A549 (cell line): ENCODE data around the gene TXNIP. TPM values are rescaled to one million over a fixed set of nuclear protein-coding genes. Genes with fewer than 3 reads are reported as not detected.

Source experiments
- ATAC-seq, 2 experiments: fragments of 200-7000 bp in 1 of 2; fragments of >200 bp in 1 of 2; cut with Nextera tagmentation in 1 of 2; cut with Tn5 transposase in 1 of 2; 3 replicates each; pipeline versions ENCODE4 v1.8.0 to v1.9.1; 2018 to 2020; ENCODE audit warnings: mild to moderate bottlenecking in 1 of 2, moderate library complexity in 1 of 2
- CTCF ChIA-PET: fragments of 300-600 bp; sonication (Branson Sonifier 250); formaldehyde crosslinking; extraction: SDS; loops from one replicate; lab custom pipeline; 2021; ENCODE audit warnings: antibody characterized with exemption, inconsistent platforms; lab: Yijun Ruan, JAX
- POLR2A ChIA-PET: fragments of 350-600 bp; formaldehyde crosslinking; extraction: SDS; loops from one replicate; lab custom pipeline; 2021; ENCODE audit warnings: antibody characterized with exemption, inconsistent platforms; lab: Yijun Ruan, JAX
- DNase-seq, 2 experiments: peaks; one replicate each; pipeline versions ENCODE4 v3.0.0 to v3.0.0-alpha.2; 2011 to 2016; ENCODE audit warnings: low read depth in 1 of 2, low spot score in 1 of 2
- FAIRE-seq: peaks from 2 replicates; lab custom pipeline; 2011; peaks lifted over from hg19 to GRCh38; lab: Jason Lieb, UNC
- H3K27ac ChIP-seq, 2 experiments: fragments of >200 bp; sonication (Bioruptor Twin); formaldehyde crosslinking; 3 replicates each; pipeline ENCODE4 v1.5.1; 2016 to 2017
- H3K4me1 ChIP-seq: fragments of >200 bp; sonication (Bioruptor Twin); formaldehyde crosslinking; 3 replicates; pipeline ENCODE4 v1.6.1; 2016
- H3K4me2 ChIP-seq: fragments of >200 bp; sonication (Bioruptor Twin); formaldehyde crosslinking; 3 replicates; pipeline ENCODE4 v1.6.1; 2016
- H3K4me3 ChIP-seq: fragments of >200 bp; sonication (Bioruptor Twin); formaldehyde crosslinking; 3 replicates; pipeline ENCODE4 v1.5.1; 2016
- H3K9me3 ChIP-seq: fragments of >200 bp; sonication (Bioruptor Twin); formaldehyde crosslinking; 3 replicates; pipeline ENCODE4 v1.6.1; 2016
- BCL3 ChIP-seq: fragments of >200 bp; sonication (Bioruptor Twin); formaldehyde crosslinking; IDR thresholded peaks from 3 replicates; pipeline ENCODE4 v1.6.1; 2016
- CBX8 ChIP-seq: fragments of 200-600 bp; sonication (generic); IDR thresholded peaks from 2 replicates; pipeline ENCODE4 v1.6.1; 2016
- CHD4 ChIP-seq: fragments of 200-600 bp; sonication (generic); IDR thresholded peaks from 2 replicates; pipeline ENCODE4 v1.6.1; 2016; ENCODE audit warnings: antibody characterized with exemption, mild to moderate bottlenecking, borderline replicate concordance
- CTCF ChIP-seq: fragments of >200 bp; sonication (Bioruptor Twin); formaldehyde crosslinking; IDR thresholded peaks from 3 replicates; pipeline ENCODE4 v1.5.1; 2016
- EHF ChIP-seq: fragments of 250-450 bp; sonication (Bioruptor Pico); IDR thresholded peaks from 2 replicates; pipeline ENCODE4 v1.5.0; 2020; ENCODE audit warnings: mild to moderate bottlenecking
- EP300 ChIP-seq, 2 experiments: fragments of >200 bp; sonication (Bioruptor Twin); formaldehyde crosslinking; IDR thresholded peaks; 2 replicates in 1 of 2; 3 replicates in 1 of 2; pipeline ENCODE4 v1.6.1; 2016 to 2017
- ESRRA ChIP-seq: fragments of 150-350 bp; IDR thresholded peaks from 2 replicates; pipeline ENCODE4 v1.6.1; 2014; ENCODE audit warnings: mild to moderate bottlenecking, low read length, borderline replicate concordance
- FOSL2 ChIP-seq, 2 experiments: fragments of 450-650 bp in 1 of 2; fragments of >200 bp in 1 of 2; sonication (Bioruptor Twin) in 1 of 2; formaldehyde crosslinking; IDR thresholded peaks; 2 replicates each; pipeline versions ENCODE4 v1.5.0 to v1.6.1; 2016 to 2020; ENCODE audit warnings: mild to moderate bottlenecking in 1 of 2, moderate library complexity in 1 of 2
- HOXB13 ChIP-seq: fragments of 250-450 bp; sonication (Bioruptor Pico); IDR thresholded peaks from 2 replicates; pipeline ENCODE4 v1.5.0; 2020; ENCODE audit warnings: low read depth, mild to moderate bottlenecking, moderate library complexity
- NFE2L2 ChIP-seq: fragments of 150-350 bp; conservative IDR thresholded peaks from 2 replicates; pipeline ENCODE4 v1.6.1; 2014; ENCODE audit warnings: low read length
- PBX3 ChIP-seq: IDR thresholded peaks from 2 replicates; pipeline ENCODE4 v1.6.1; 2012
- PHF8 ChIP-seq: fragments of 200-600 bp; sonication (generic); IDR thresholded peaks from 2 replicates; pipeline ENCODE4 v1.6.1; 2016; ENCODE audit warnings: low read depth, mild to moderate bottlenecking, antibody characterized with exemption, moderate library complexity, borderline replicate concordance
- RAD21 ChIP-seq, 2 experiments: fragments of >200 bp in 1 of 2; sonication (Bioruptor Twin) in 1 of 2; formaldehyde crosslinking in 1 of 2; IDR thresholded peaks in 1 of 2; conservative IDR thresholded peaks in 1 of 2; 2 replicates in 1 of 2; 3 replicates in 1 of 2; pipeline ENCODE4 v1.6.1; 2012 to 2018; ENCODE audit warnings: inconsistent platforms in 1 of 2
- RARB ChIP-seq: fragments of 250-450 bp; sonication (Bioruptor Pico); IDR thresholded peaks from 2 replicates; pipeline ENCODE4 v1.8.0; 2021; ENCODE audit warnings: mild to moderate bottlenecking, moderate library complexity
- RFX5 ChIP-seq: fragments of 450-650 bp; IDR thresholded peaks from 2 replicates; pipeline ENCODE4 v1.7.1; 2014; ENCODE audit warnings: antibody characterized with exemption, mild to moderate bottlenecking, moderate library complexity
- RNF2 ChIP-seq: fragments of 200-600 bp; sonication (generic); IDR thresholded peaks from 2 replicates; pipeline ENCODE4 v1.6.1; 2016; ENCODE audit warnings: low read depth, mild to moderate bottlenecking, antibody characterized with exemption, moderate library complexity, borderline replicate concordance
- SMC3 ChIP-seq: fragments of >200 bp; sonication (Bioruptor Twin); formaldehyde crosslinking; IDR thresholded peaks from 3 replicates; pipeline ENCODE4 v1.6.1; 2018; ENCODE audit warnings: inconsistent platforms
- TFCP2L1 ChIP-seq: fragments of 250-450 bp; sonication (Bioruptor Pico); IDR thresholded peaks from 2 replicates; pipeline ENCODE4 v1.5.0; 2021; ENCODE audit warnings: mild to moderate bottlenecking
- ZC3H11A ChIP-seq: fragments of 450-650 bp; IDR thresholded peaks from 2 replicates; pipeline ENCODE4 v1.6.1; 2014; ENCODE audit warnings: antibody characterized with exemption, mild to moderate bottlenecking
- ZNF302 ChIP-seq: fragments of 250-450 bp; sonication (Bioruptor Pico); IDR thresholded peaks from 2 replicates; pipeline ENCODE4 v1.9.0; 2021; ENCODE audit warnings: inconsistent platforms, mild to moderate bottlenecking, moderate library complexity
- whole genome bisulfite sequencing: methylation state at CpG from one replicate; pipeline ENCODE4 v1.1.6; 2017; ENCODE audit errors: missing lambda C conversion rate; 5-methylcytosine and 5-hydroxymethylcytosine counted together
- polyA plus RNA-seq, 4 experiments: library from polyadenylated mRNA; depleted of rRNA in 3 of 4; stranded (reverse); fragments of >200 nt; fragmentation: RNase III in 1 of 4; extraction: RNeasy Plus Mini Kit Qiagen cat#74134 plus additional on column Dnase treatment in 1 of 4; gene quantifications; 2 replicates in 3 of 4; 3 replicates in 1 of 4; pipeline ENCODE4 v1.2.3, GENCODE V29; 2011 to 2017

TXNIP gene
- polyA plus RNA-seq, 2 of the 4 experiments (the other 2 are of a cell fraction) = 3.1 TPM; not detected in 1

DNA sequence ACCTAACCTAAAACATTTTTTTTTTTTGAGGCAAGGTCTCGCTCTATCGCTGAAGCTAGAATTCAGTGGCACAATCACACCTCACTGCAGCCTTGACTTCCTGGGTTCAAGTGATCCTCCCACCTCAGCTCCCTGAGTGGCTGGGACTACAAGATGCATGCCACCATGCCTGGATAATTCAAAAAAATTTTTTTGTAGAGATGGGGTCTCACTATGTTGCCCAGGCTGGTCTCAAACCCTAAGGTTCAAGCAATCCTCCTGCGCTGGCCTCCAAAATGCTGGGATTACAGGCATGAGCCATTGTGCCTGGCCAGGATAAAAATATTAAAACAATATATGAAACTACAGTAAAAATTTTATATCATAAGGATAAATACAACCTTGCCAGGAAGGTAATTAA lies 43.5 kb downstream of the TXNIP start:
- CTCF ChIA-PET = interaction anchor here (1.9 to 2.7 kb wide), 2 partner anchors 61 to 108 kb away, joined by 5 to 10 read pairs; partner anchors contain the start of gene NUDT17
- POLR2A ChIA-PET = no interaction called here
- H3K4me3 ChIP-seq = no peak overlapping the region
- peaks cover 15% of the 10 kb centered on the region for H3K4me1 ChIP-seq
- no peak overlapping the region for H3K27ac ChIP-seq
- H3K9me3 ChIP-seq = no peaks in the 10 kb centered on the region
- no peak for DNase-seq
- ATAC-seq = no peak
- FAIRE-seq = no peak
- TF ChIP-seq ZC3H11A (no peak), BCL3 (no peak), PHF8 (no peak), RNF2 (no peak), PBX3 (no peak), RAD21 (conservative IDR thresholded peaks at IDR 0.05 in 1 of 2, IDR thresholded peaks at IDR 0.05 in 1 of 2) (no peak), SMC3 (no peak), CTCF (no peak), RARB (CRISPR knock-in tag) (no peak), EP300 (IDR thresholded peaks at IDR 0.05) (no peak), ESRRA (no peak)
- H3K4me2 ChIP-seq = no peak overlapping the region
- WGBS = 97% methylated on average over 3 of the region's 3 CpGs

DNA sequence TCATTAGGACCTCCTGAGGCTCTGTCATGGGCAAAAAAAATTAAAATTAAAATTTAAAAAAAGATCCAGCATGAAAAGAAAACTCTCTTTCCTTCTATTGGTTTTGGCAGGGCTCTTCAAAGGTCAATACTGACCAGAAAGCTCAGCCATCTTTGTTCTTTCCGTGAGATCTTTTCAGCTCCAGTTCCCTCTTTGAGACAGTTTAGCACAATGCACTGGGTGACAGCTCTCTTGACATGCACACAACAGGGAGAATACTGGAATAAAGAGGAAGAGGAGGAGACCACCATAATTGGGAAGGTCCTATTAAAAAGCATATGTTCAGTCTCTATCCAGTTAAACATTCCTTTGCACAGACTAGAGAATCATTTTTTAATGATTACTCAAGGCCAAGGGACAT lies 44.9 kb downstream of the TXNIP start:
- no peak overlapping the region for H3K4me2 ChIP-seq
- DNase-seq (no peak), ATAC-seq (no peak)
- CTCF ChIA-PET = interaction anchor here (1.9 to 2.7 kb wide), 2 partner anchors 59 to 106 kb away, joined by 5 to 10 read pairs; partner anchors contain the start of gene NUDT17
- peaks cover 11% of the 10 kb centered on the region for H3K4me1 ChIP-seq
- no peak overlapping the region for H3K4me3 ChIP-seq
- H3K27ac ChIP-seq = no peak overlapping the region
- WGBS = 90% methylated on average over 1 of the region's 1 CpG
- H3K9me3 ChIP-seq = no peaks in the 10 kb centered on the region
- TF ChIP-seq ZNF302 (CRISPR knock-in tag) (no peak), TFCP2L1 (no peak), RFX5 (no peak), FOSL2 (IDR thresholded peaks at IDR 0.05) (no peak), FOSL2 (CRISPR knock-in tag; IDR thresholded peaks at IDR 0.05) (no peak), CBX8 (no peak), NFE2L2 (no peak), EHF (no peak), CTCF (no peak), HOXB13 (CRISPR knock-in tag) (no peak), CHD4 (no peak)
- TF ChIP-seq, all 56 proteins: peak for 0
- FAIRE-seq = no peak
- POLR2A ChIA-PET = interaction anchor here (0.8 kb wide), 1 partner anchor 24 kb away, joined by 3 read pairs; the partner anchor contains the start of gene RBM8A
